ENCODE data around the gene COL24A1.

DNA sequence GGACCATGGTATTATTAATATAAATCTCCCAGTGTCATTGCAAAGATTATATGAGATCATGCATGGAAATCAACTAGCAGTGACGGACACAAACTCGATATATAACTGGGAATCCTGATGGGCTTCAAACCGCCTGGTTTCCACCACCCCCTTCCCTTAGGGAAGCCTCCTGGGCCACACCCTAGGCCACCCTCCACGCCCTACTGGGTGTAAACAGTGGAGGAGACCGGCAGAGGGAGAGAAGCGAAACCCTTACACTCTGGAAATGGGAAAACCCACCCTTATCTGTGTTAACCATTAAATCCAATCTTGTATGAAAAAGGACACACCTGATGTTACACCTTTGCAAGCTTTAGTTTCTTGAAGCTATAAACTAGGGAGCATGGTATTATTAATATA lies 447.7 kb downstream of the COL24A1 start:
- TF ChIP-seq, protein P1, sequence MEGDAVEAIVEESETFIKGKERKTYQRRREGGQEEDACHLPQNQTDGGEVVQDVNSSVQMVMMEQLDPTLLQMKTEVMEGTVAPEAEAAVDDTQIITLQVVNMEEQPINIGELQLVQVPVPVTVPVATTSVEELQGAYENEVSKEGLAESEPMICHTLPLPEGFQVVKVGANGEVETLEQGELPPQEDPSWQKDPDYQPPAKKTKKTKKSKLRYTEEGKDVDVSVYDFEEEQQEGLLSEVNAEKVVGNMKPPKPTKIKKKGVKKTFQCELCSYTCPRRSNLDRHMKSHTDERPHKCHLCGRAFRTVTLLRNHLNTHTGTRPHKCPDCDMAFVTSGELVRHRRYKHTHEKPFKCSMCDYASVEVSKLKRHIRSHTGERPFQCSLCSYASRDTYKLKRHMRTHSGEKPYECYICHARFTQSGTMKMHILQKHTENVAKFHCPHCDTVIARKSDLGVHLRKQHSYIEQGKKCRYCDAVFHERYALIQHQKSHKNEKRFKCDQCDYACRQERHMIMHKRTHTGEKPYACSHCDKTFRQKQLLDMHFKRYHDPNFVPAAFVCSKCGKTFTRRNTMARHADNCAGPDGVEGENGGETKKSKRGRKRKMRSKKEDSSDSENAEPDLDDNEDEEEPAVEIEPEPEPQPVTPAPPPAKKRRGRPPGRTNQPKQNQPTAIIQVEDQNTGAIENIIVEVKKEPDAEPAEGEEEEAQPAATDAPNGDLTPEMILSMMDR (IDR thresholded peaks at IDR 0.05), result no peak
- no peak for TF ChIP-seq EZH2 (IDR thresholded peaks at IDR 0.05; ENCODE audit: borderline replicate concordance, insufficient read depth, low read depth, low read length, poor library complexity, severe bottlenecking)
